GM19043 (cell line): ENCODE data around the gene ENOX1.

ENCODE experiments used
- ATAC-seq: cut with Tn5 transposase; IDR thresholded peaks from one replicate; pipeline ENCODE4 v1.9.1; 2021; ENCODE audit warnings: low read depth; ENCODE audit not compliant: unreplicated experiment

The ENOX1 gene

GRCh38 chr13:43333176-43333575 lies 453.6 kb downstream of the ENOX1 start:
- no peak for ATAC-seq

GRCh38 chr13:43331672-43332071 lies 455.1 kb downstream of the ENOX1 start:
- no peak for ATAC-seq

GRCh38 chr13:43329702-43330101 lies 457.1 kb downstream of the ENOX1 start:
- ATAC-seq: no peak

GRCh38 chr13:43328907-43329306 lies 457.9 kb downstream of the ENOX1 start:
- ATAC-seq: no peak

GRCh38 chr13:43326100-43326499 lies 460.7 kb downstream of the ENOX1 start:
- no peak for ATAC-seq

- no peak for ATAC-seq
Measured at GRCh38 chr13:43325636-43326035, 461.1 kb downstream of the ENOX1 start.

- no peak for ATAC-seq
Measured at GRCh38 chr13:43324129-43324528, 462.6 kb downstream of the ENOX1 start.

- no peak for ATAC-seq
Measured at GRCh38 chr13:43319617-43320444, 466.9 kb downstream of the ENOX1 start.

GRCh38 chr13:43316946-43317353 lies 469.8 kb downstream of the ENOX1 start:
- ATAC-seq: no peak

GRCh38 chr13:43316281-43316680 lies 470.5 kb downstream of the ENOX1 start:
- ATAC-seq: no peak

- ATAC-seq: no peak
Measured at GRCh38 chr13:43315522-43315921, 471.2 kb downstream of the ENOX1 start.

- ATAC-seq: no peak
Measured at GRCh38 chr13:43309311-43309710, 477.5 kb downstream of the ENOX1 start.

GRCh38 chr13:43307921-43308433 lies 478.8 kb downstream of the ENOX1 start:
- peak; percentile 83 for ATAC-seq

- ATAC-seq: no peak
Measured at GRCh38 chr13:43307221-43307920, 479.4 kb downstream of the ENOX1 start.

GRCh38 chr13:43306372-43306771 lies 480.4 kb downstream of the ENOX1 start:
- no peak for ATAC-seq

- no peak for ATAC-seq
Measured at GRCh38 chr13:43305416-43305815, 481.4 kb downstream of the ENOX1 start.

GRCh38 chr13:43304945-43305344 lies 481.8 kb downstream of the ENOX1 start:
- no peak for ATAC-seq

GRCh38 chr13:43304449-43304848 lies 482.3 kb downstream of the ENOX1 start:
- no peak for ATAC-seq

- no peak for ATAC-seq
Measured at GRCh38 chr13:43303033-43303729, 483.6 kb downstream of the ENOX1 start.

GRCh38 chr13:43301346-43301969 lies 485.3 kb downstream of the ENOX1 start:
- no peak for ATAC-seq

GRCh38 chr13:43300865-43301264 lies 485.9 kb downstream of the ENOX1 start:
- ATAC-seq: no peak
